ENCODE results near the gene AIM2.
"Not testable (repeated sequence)": the region's sequence is repeated elsewhere in the genome, so short reads cannot be mapped to it uniquely, and the experiment has no call there.

AIM2 gene

GRCh38 chr1:159030311-159030710, 46.3 kb downstream of the AIM2 start:
- H3K27ac ChIP-seq: peak overlapping the region in 1 of 21 experiments; percentile 60
- H3K4me3 ChIP-seq: no peak overlapping the region

DNA sequence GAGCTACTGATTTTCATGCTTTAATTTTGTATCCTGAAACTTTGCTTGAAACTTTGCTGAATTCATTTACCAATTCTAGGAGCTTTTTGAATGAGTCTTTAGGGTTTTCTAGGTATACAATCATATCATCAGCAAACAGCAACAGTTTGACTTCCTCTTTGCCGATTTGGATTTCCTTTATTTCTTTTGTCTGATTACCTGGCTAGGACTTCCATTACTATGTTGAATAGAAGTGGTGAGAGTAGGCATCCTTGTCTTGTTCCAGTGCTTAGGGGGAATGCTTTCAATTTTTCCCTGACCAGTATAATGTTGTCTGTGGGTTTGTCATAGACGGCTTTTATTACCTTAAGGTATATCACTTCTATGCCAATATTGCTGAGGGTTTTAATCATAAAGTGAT, 49.7 kb downstream of the AIM2 start:
- H3K4me3 ChIP-seq, H3K27ac ChIP-seq: not testable (repeated sequence)

GRCh38 chr1:159025043-159025442, 51.5 kb downstream of the AIM2 start:
- no peak overlapping the region for H3K4me3 ChIP-seq
- no peak overlapping the region for H3K27ac ChIP-seq

DNA sequence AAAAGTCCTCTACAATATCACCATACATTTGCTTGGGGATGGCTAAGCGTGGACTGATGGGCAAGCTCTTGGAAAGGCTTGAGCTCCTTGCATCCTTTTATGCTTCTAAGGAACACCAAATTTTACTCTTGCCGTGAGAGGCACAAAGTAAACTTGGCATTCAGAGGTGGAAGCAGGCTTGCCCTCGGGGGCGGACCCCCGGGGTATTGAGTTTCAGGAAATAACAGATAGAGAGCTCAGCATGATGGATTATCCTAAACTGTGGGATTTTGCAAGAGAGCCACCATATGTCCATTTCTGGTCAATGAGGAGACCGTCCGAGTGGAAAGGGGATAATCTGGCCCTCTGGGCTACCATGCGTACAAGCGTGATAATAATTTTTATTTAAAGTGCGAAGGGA, 52.8 kb downstream of the AIM2 start:
- H3K4me3 ChIP-seq: no peak overlapping the region
- H3K27ac ChIP-seq: no peak overlapping the region

DNA sequence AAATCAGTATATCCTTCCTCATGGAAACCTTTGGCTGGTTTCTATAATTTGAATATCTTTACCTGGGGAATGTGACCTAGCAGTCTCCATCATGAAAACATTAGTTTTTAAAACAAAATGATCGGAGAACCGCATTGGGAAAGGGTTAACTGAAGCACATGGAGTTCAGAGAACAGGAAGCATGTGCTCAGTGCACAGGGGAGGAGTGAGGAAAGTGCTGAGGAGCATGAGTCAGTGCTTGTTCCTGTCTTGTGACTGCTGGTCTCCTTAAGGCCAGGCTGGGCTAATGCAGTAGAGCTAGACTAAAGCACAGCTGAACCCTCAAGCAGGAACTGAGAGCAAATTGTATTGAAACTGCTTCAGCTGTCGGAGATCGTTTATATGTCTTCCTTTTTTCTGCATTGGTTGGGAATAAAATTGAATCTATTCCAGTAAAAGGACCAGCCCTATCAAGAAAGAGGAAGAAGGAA, 61.1 kb downstream of the AIM2 start:
- peak overlapping the region in 3 of 7 experiments; percentile 6 to 15 (median 14) for H3K4me3 ChIP-seq
- H3K27ac ChIP-seq: peak overlapping the region in 19 of 21 experiments; percentile 38 to 97 (median 69)

DNA sequence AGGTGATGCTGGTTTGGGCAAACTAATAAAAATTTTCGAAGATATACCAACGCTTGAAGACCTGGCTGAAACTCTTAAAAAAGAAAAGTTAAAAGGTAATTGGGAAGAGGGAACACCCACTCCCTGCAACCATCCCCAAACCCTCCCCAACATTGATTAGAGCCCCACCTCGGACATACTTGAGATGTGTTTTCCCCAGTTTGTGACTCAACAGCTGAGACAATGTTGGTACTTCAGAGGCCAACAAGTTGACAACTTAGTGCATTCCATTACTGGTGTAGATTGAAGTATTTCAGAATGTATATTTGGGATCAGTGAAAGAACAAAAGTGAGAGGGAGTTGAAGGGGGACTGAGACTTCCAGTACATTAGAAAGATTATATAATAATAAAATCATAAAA, 61.7 kb downstream of the AIM2 start:
- Histone ChIP-seq H3K27ac (peak overlapping the region in 18 of 21 experiments; percentile 38 to 97 (median 66)), H3K4me3 (no peak overlapping the region)

DNA sequence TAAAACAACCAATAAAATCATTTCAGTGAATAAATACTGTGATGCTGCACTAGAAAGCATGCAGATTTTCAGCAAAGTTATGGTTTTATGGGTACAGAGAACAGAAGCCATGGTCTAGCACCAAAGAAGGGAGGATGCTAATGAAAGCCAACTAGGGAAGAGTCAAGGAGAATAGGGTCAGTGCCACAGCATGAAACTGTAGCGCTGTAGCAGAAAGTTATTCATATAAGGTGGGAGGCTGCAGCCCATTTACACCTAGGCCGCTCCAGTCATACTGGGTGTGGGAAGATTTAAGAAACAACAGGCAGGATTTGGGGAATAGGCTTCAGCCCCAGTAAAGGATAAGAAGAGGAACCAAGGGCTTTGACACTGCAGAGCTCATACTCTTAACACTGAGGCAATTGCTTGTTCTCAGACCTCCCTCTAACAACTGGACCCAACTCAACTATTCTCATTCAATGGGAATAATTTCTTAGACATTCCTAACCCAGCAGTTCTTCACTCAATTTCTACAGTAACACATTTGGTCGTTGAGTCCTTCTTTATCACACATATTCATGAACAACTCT, 62.5 kb downstream of the AIM2 start:
- H3K27ac ChIP-seq: peak overlapping the region in 13 of 21 experiments; percentile 37 to 97 (median 94)
- H3K4me3 ChIP-seq: peak overlapping the region; percentile 2 to 63 (median 45)

DNA sequence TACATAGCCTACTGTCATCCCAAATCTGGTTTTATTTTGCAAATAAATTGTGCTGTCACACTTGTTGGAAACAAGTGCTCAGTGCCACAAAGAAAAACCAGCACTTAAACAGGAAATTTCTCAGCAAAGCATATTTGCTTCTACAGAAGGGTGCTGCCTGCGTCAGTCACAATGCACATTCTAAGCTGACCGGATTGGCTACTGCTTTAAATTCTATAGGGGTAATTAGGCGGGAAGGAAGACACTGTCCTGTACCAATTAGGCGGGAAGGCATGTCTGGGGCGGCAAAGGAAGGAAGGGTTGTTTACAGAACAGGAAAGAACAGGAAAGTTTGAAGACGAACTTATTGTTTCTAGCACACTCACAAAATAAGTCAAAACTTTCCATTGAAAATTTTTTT, 64.1 kb downstream of the AIM2 start:
- peak overlapping the region in 19 of 21 experiments; percentile 1 to 97 (median 93) for H3K27ac ChIP-seq
- peak overlapping the region; percentile 25 to 63 (median 50) for H3K4me3 ChIP-seq

Data from skin epidermis (tissue), 12 donors.